Keratinocyte (primary cell): ENCODE data around the gene CAPZB.

ENCODE experiments used
- CTCF ChIP-seq, 3 experiments: IDR thresholded peaks in 1 of 3; conservative IDR thresholded peaks in 1 of 3; optimal IDR thresholded peaks in 1 of 3; 2 replicates in 2 of 3; 3 replicates in 1 of 3; pipeline versions ENCODE3 to v1.5.1; 2011; ENCODE audit warnings: low read length in 3 of 3, mild to moderate bottlenecking in 3 of 3, moderate library complexity in 2 of 3, control low read depth in 1 of 3, inconsistent platforms in 1 of 3; ENCODE audit not compliant: insufficient read depth in 2 of 3; ENCODE audit errors: extremely low read depth in 1 of 3
- EZH2 ChIP-seq: IDR thresholded peaks from one replicate; pipeline ENCODE4 v1.6.1; 2012; ENCODE audit warnings: inconsistent platforms, mild to moderate bottlenecking, low read length, moderate library complexity

- TF ChIP-seq CTCF (optimal IDR thresholded peaks at IDR 0.05 in 1 of 3, IDR thresholded peaks at IDR 0.05 in 1 of 3, conservative IDR thresholded peaks at IDR 0.05 in 1 of 3; ENCODE audit: extremely low read depth in 1 of 3, insufficient read depth in 2 of 3, low read length in 3 of 3): no peak
- TF ChIP-seq EZH2: no peak
Measured at GRCh38 chr1:19444296-19445021, 40.9 kb downstream of the CAPZB start.
